Measurements from ENCODE around the gene LRP1-AS. TPM values are rescaled to one million over a fixed set of nuclear protein-coding genes. Genes with fewer than 3 reads are reported as not detected.
A peak's percentile ranks its signal among the peaks of the same experiment; 100 is the strongest.

LRP1-AS gene
- total RNA-seq, 6 experiments from 2014 or later = not detected

GRCh38 chr12:57149245-57149900 is 2.0 kb upstream of the LRP1-AS start:
- intact Hi-C loops (cut with DNase I) = no loop called here
- TF ChIP-seq POLR2A (IDR thresholded peaks at IDR 0.05) (no peak), CTCF (IDR thresholded peaks at IDR 0.05) (no peak)
- peak; percentile 49 to 52 (median 50) for ATAC-seq
- H3K36me3 ChIP-seq = peaks cover 0 to 36% (median 13%) of the 10 kb centered on the region in 4 donors
- WGBS (ENCODE audit: insufficient coverage, low coverage, low lambda C conversion rate, missing lambda C conversion rate) = 22% methylated on average over 10 of the region's 13 CpGs
- H3K9me3 ChIP-seq = no peaks in the 10 kb centered on the region
- peak in 2 of 3 donors; percentile 49 to 61 for DNase-seq
- peaks cover 0 to 99% (median 57%) of the 10 kb centered on the region in 4 donors for H3K4me1 ChIP-seq
- H3K27ac ChIP-seq = peak overlapping the region; percentile 45 to 77 (median 75)
- H3K27me3 ChIP-seq = no peaks in the 10 kb centered on the region
- peak overlapping the region in 1 of 3 donors; percentile 5 for H3K4me3 ChIP-seq

GRCh38 chr12:57148469-57149244 is 1.2 kb upstream of the LRP1-AS start:
- Histone ChIP-seq H3K36me3 (peaks cover 0 to 39% (median 14%) of the 10 kb centered on the region in 4 donors), H3K27ac (peak overlapping the region; percentile 45 to 77 (median 75)), H3K9me3 (no peaks in the 10 kb centered on the region), H3K27me3 (no peaks in the 10 kb centered on the region), H3K4me1 (peaks cover 0 to 94% (median 55%) of the 10 kb centered on the region in 4 donors), H3K4me3 (peak overlapping the region in 1 of 3 donors; percentile 5)
- peak; percentile 59 to 72 (median 67) for ATAC-seq
- DNase-seq = peak; percentile 81 to 88 (median 87)
- intact Hi-C loops (cut with DNase I) = no loop called here
- WGBS (ENCODE audit: insufficient coverage, low coverage, low lambda C conversion rate, missing lambda C conversion rate) = 8% methylated on average over 4 of the region's 4 CpGs
- no peak for TF ChIP-seq CTCF (IDR thresholded peaks at IDR 0.05)
- peak; percentile 44 for TF ChIP-seq POLR2A (IDR thresholded peaks at IDR 0.05)

GRCh38 chr12:57146092-57146491 is 1.3 kb downstream of the LRP1-AS start:
- Histone ChIP-seq H3K27me3 (no peaks in the 10 kb centered on the region), H3K36me3 (peaks cover 0 to 61% (median 27%) of the 10 kb centered on the region in 4 donors), H3K27ac (peak overlapping the region in 1 of 3 donors; percentile 75), H3K4me3 (no peak overlapping the region), H3K9me3 (no peaks in the 10 kb centered on the region), H3K4me1 (peaks cover 0 to 83% (median 44%) of the 10 kb centered on the region in 4 donors)
- no peak for TF ChIP-seq CTCF (IDR thresholded peaks at IDR 0.05)
- no peak for ATAC-seq
- no peak for DNase-seq
- intact Hi-C loops (cut with DNase I) = no loop called here
- no CpG with 5 or more reads among the region's 2 CpGs for WGBS (ENCODE audit: insufficient coverage, low coverage, low lambda C conversion rate, missing lambda C conversion rate)

- Histone ChIP-seq H3K27ac (peak overlapping the region in 1 of 3 donors; percentile 24), H3K4me3 (no peak overlapping the region), H3K27me3 (no peaks in the 10 kb centered on the region), H3K4me1 (peaks cover 0 to 83% (median 42%) of the 10 kb centered on the region in 4 donors), H3K9me3 (no peaks in the 10 kb centered on the region), H3K36me3 (peaks cover 0 to 65% (median 29%) of the 10 kb centered on the region in 4 donors)
- 45% methylated on average over 4 of the region's 10 CpGs for WGBS (ENCODE audit: insufficient coverage, low coverage, low lambda C conversion rate, missing lambda C conversion rate)
- peak in 1 of 4 donors; percentile 12 for ATAC-seq
- intact Hi-C loops (cut with DNase I) = no loop called here
- TF ChIP-seq CTCF (IDR thresholded peaks at IDR 0.05) = no peak
- no peak for TF ChIP-seq POLR2A (IDR thresholded peaks at IDR 0.05)
- no peak for DNase-seq
Measured at GRCh38 chr12:57145460-57146059, 1.9 kb downstream of the LRP1-AS start.
